GM23248 (cell line): ENCODE measurements around the gene PM20D1. TPM values are rescaled to one million over a fixed set of nuclear protein-coding genes. Genes with fewer than 3 reads are reported as not detected.

Experiments used
- DNase-seq: peaks from one replicate; pipeline ENCODE4 v3.0.0-alpha.2; 2015
- H2AFZ ChIP-seq: fragments of 200-600 bp; sonication (generic); 2 replicates; pipeline ENCODE4 v1.6.1; 2016; ENCODE audit warnings: antibody characterized with exemption
- H3F3A ChIP-seq: fragments of 200-600 bp; sonication (generic); 2 replicates; pipeline ENCODE4 v1.6.1; 2016; ENCODE audit warnings: mild to moderate bottlenecking, antibody characterized with exemption, mixed run types; ENCODE audit not compliant: insufficient read depth
- H3K27ac ChIP-seq: fragments of 200-600 bp; sonication (generic); 2 replicates; pipeline ENCODE4 v1.5.1; 2016; ENCODE audit warnings: mild to moderate bottlenecking
- H3K27me3 ChIP-seq: fragments of 200-600 bp; sonication (generic); replicated peaks from 2 replicates; pipeline ENCODE4 v1.6.1; 2016; ENCODE audit warnings: mild to moderate bottlenecking; ENCODE audit not compliant: insufficient read depth
- H3K36me3 ChIP-seq: fragments of 200-600 bp; sonication (generic); 2 replicates; pipeline ENCODE4 v1.6.1; 2016; ENCODE audit warnings: low read depth, mild to moderate bottlenecking
- H3K4me1 ChIP-seq: fragments of 200-600 bp; sonication (generic); 2 replicates; pipeline ENCODE4 v1.6.1; 2016; ENCODE audit warnings: mild to moderate bottlenecking; ENCODE audit not compliant: insufficient read depth
- H3K4me2 ChIP-seq: fragments of 200-600 bp; sonication (generic); one replicate; pipeline ENCODE4 v1.6.1; 2016; ENCODE audit warnings: mild to moderate bottlenecking; ENCODE audit not compliant: unreplicated experiment
- H3K4me3 ChIP-seq: fragments of 200-600 bp; sonication (generic); 2 replicates; pipeline ENCODE4 v1.5.1; 2016; ENCODE audit warnings: mild to moderate bottlenecking
- H3K79me2 ChIP-seq: fragments of 200-600 bp; sonication (generic); 2 replicates; pipeline ENCODE4 v1.6.1; 2016; ENCODE audit warnings: mild to moderate bottlenecking; ENCODE audit not compliant: insufficient read depth
- H3K9ac ChIP-seq: fragments of 200-600 bp; sonication (generic); 2 replicates; pipeline ENCODE4 v1.6.1; 2016; ENCODE audit warnings: mild to moderate bottlenecking
- H3K9me2 ChIP-seq: fragments of 200-600 bp; sonication (generic); 2 replicates; pipeline ENCODE4 v1.6.1; 2016; ENCODE audit warnings: mixed run types, mild to moderate bottlenecking, moderate library complexity; ENCODE audit not compliant: insufficient read depth
- H3K9me3 ChIP-seq: fragments of 200-600 bp; sonication (generic); one replicate; pipeline ENCODE4 v1.6.1; 2017; ENCODE audit warnings: low read depth
- H4K20me1 ChIP-seq: fragments of 200-600 bp; sonication (generic); 2 replicates; pipeline ENCODE4 v1.6.0; 2016; ENCODE audit not compliant: insufficient read depth
- EZH2 ChIP-seq: fragments of 200-600 bp; sonication (generic); IDR thresholded peaks from 2 replicates; pipeline ENCODE4 v1.6.1; 2018; ENCODE audit warnings: antibody characterized with exemption, mild to moderate bottlenecking; ENCODE audit not compliant: insufficient read depth, poor library complexity, severe bottlenecking
- EZH2phosphoT487 ChIP-seq: fragments of 200-600 bp; sonication (generic); IDR thresholded peaks from 2 replicates; pipeline ENCODE4 v1.6.1; 2018; ENCODE audit warnings: antibody characterized with exemption, moderate library complexity, mild to moderate bottlenecking, low read depth; ENCODE audit not compliant: insufficient read depth
- WGBS, 2 experiments: methylation state at CpG; one replicate each; pipeline ENCODE4 v1.1.6; 2015 to 2017; ENCODE audit warnings: low lambda C conversion rate in 2 of 2, low coverage in 1 of 2; ENCODE audit errors: missing lambda C conversion rate in 2 of 2; 5-methylcytosine and 5-hydroxymethylcytosine counted together
- in situ Hi-C: fragments of 300-500 bp; cut with MboI; formaldehyde crosslinking; loops from 2 replicates; pipeline ENCODE4 v1.15.0; 2020
- polyA plus RNA-seq: library from polyadenylated mRNA; unstranded; fragments of >200 nt; fragmentation: Nextera tagmentation; extraction: Ambion mirVana; gene quantifications from 2 replicates; pipeline ENCODE4 v1.2.1, GENCODE V29; 2016
- total RNA-seq: library from RNA; depleted of rRNA; stranded (reverse); fragments of >200 nt; shearing (Covaris generic); gene quantifications from 2 replicates; pipeline ENCODE4 v1.2.3, GENCODE V29; 2014

Gene PM20D1
- total and polyA plus RNA-seq, 2 experiments from 2014 or later = 0.11 to 0.22 TPM

- WGBS, 2 experiments = 95 to 97% methylated on average over 2 of the region's 2 CpGs
These were observed 45.3 kb downstream of the PM20D1 start for GRCh38 chr1:205804605-205805004.

GRCh38 chr1:205803986-205804385 is 45.9 kb downstream of the PM20D1 start:
- Histone ChIP-seq H3K27ac (no peak overlapping the region), H2AFZ (no peak overlapping the region), H3K9me3 (no peaks in the 10 kb centered on the region), H3K79me2 (peaks cover 60% of the 10 kb centered on the region), H3K4me2 (no peak overlapping the region), H4K20me1 (no peaks in the 10 kb centered on the region), H3K4me1 (peaks cover 14% of the 10 kb centered on the region), H3F3A (no peaks in the 10 kb centered on the region), H3K36me3 (no peaks in the 10 kb centered on the region), H3K9ac (no peak overlapping the region), H3K27me3 (no peaks in the 10 kb centered on the region), H3K4me3 (no peak overlapping the region), H3K9me2 (no peaks in the 10 kb centered on the region)
- 88 to 92% methylated on average over 4 of the region's 4 CpGs for WGBS, 2 experiments
- no peak for TF ChIP-seq EZH2
- no peak for DNase-seq
- in situ Hi-C loops = no loop called here

More at GRCh38 chr1:205804605-205805004, 45.3 kb downstream of the PM20D1 start:
- H3K79me2 ChIP-seq = peaks cover 66% of the 10 kb centered on the region
- no peaks in the 10 kb centered on the region for H3K27me3 ChIP-seq
- H3K36me3 ChIP-seq = no peaks in the 10 kb centered on the region
- no peak overlapping the region for H3K4me3 ChIP-seq
- no peaks in the 10 kb centered on the region for H4K20me1 ChIP-seq
- no peaks in the 10 kb centered on the region for H3K9me2 ChIP-seq
- no peaks in the 10 kb centered on the region for H3F3A ChIP-seq
- peaks cover 14% of the 10 kb centered on the region for H3K4me1 ChIP-seq
- H3K9ac ChIP-seq = no peak overlapping the region
- H2AFZ ChIP-seq = no peak overlapping the region
- no peak overlapping the region for H3K27ac ChIP-seq
- peak overlapping the region; percentile 25 for H3K4me2 ChIP-seq
- in situ Hi-C loops = no loop called here
- TF ChIP-seq EZH2 (no peak), EZH2phosphoT487 (no peak)
- DNase-seq = no peak
- H3K9me3 ChIP-seq = no peaks in the 10 kb centered on the region

- TF ChIP-seq EZH2 (no peak), EZH2phosphoT487 (no peak)
- no peaks in the 10 kb centered on the region for H3K9me3 ChIP-seq
- H3K9ac ChIP-seq = no peak overlapping the region
- DNase-seq = no peak
- no peak overlapping the region for H2AFZ ChIP-seq
- no peaks in the 10 kb centered on the region for H3F3A ChIP-seq
- WGBS, 2 experiments = 97 to 99% methylated on average over 8 of the region's 8 CpGs
- no peak overlapping the region for H3K4me3 ChIP-seq
- in situ Hi-C loops = no loop called here
- H4K20me1 ChIP-seq = no peaks in the 10 kb centered on the region
- no peaks in the 10 kb centered on the region for H3K27me3 ChIP-seq
- H3K79me2 ChIP-seq = peaks cover 40% of the 10 kb centered on the region
- no peaks in the 10 kb centered on the region for H3K9me2 ChIP-seq
- H3K36me3 ChIP-seq = 0 out of 2 replicates have a peak, but pooled peaks cover 5% of the 10 kb centered on the region
- H3K27ac ChIP-seq = no peak overlapping the region
- peaks cover 14% of the 10 kb centered on the region for H3K4me1 ChIP-seq
- no peak overlapping the region for H3K4me2 ChIP-seq
These were observed 47.9 kb downstream of the PM20D1 start for GRCh38 chr1:205802060-205802459.

GRCh38 chr1:205800981-205801703 is 48.8 kb downstream of the PM20D1 start:
- Histone ChIP-seq H3F3A (no peaks in the 10 kb centered on the region), H3K9me2 (no peaks in the 10 kb centered on the region), H3K4me2 (no peak overlapping the region), H3K4me1 (peaks cover 14% of the 10 kb centered on the region), H4K20me1 (no peaks in the 10 kb centered on the region), H3K9me3 (no peaks in the 10 kb centered on the region), H3K9ac (no peak overlapping the region), H2AFZ (no peak overlapping the region), H3K27me3 (no peaks in the 10 kb centered on the region), H3K27ac (no peak overlapping the region), H3K4me3 (no peak overlapping the region), H3K36me3 (0 out of 2 replicates have a peak, but pooled peaks cover 5% of the 10 kb centered on the region), H3K79me2 (peaks cover 37% of the 10 kb centered on the region)
- TF ChIP-seq EZH2 (no peak), EZH2phosphoT487 (no peak)
- WGBS, 2 experiments = 79 to 81% methylated on average over 7 of the region's 7 CpGs
- in situ Hi-C loops = no loop called here
- DNase-seq = no peak
